ENCODE results near the gene RSPH10B2.
"Not testable (repeated sequence)": the region's sequence is repeated elsewhere in the genome, so short reads cannot be mapped to it uniquely, and the experiment has no call there.

- TF ChIP-seq SP1 (IDR thresholded peaks at IDR 0.05); SP1 (CRISPR knock-in tag; IDR thresholded peaks at IDR 0.05); ATF7 (IDR thresholded peaks at IDR 0.05); ATF7 (CRISPR knock-in tag; IDR thresholded peaks at IDR 0.05); KDM5A (IDR thresholded peaks at IDR 0.05; ENCODE audit: borderline replicate concordance, low read length); FOXJ3 (CRISPR knock-in tag; IDR thresholded peaks at IDR 0.05; ENCODE audit: borderline replicate concordance); ZNF841 (CRISPR knock-in tag; IDR thresholded peaks at IDR 0.05; ENCODE audit: borderline replicate concordance); ZNF180 (CRISPR knock-in tag; IDR thresholded peaks at IDR 0.05; ENCODE audit: borderline replicate concordance, low read depth); ZNF138 (CRISPR knock-in tag; IDR thresholded peaks at IDR 0.05; ENCODE audit: low read depth); SRF (IDR thresholded peaks at IDR 0.05; ENCODE audit: low read depth, low read length); XBP1 (CRISPR knock-in tag; IDR thresholded peaks at IDR 0.05): not testable (repeated sequence)
- TF ChIP-seq, protein P1, sequence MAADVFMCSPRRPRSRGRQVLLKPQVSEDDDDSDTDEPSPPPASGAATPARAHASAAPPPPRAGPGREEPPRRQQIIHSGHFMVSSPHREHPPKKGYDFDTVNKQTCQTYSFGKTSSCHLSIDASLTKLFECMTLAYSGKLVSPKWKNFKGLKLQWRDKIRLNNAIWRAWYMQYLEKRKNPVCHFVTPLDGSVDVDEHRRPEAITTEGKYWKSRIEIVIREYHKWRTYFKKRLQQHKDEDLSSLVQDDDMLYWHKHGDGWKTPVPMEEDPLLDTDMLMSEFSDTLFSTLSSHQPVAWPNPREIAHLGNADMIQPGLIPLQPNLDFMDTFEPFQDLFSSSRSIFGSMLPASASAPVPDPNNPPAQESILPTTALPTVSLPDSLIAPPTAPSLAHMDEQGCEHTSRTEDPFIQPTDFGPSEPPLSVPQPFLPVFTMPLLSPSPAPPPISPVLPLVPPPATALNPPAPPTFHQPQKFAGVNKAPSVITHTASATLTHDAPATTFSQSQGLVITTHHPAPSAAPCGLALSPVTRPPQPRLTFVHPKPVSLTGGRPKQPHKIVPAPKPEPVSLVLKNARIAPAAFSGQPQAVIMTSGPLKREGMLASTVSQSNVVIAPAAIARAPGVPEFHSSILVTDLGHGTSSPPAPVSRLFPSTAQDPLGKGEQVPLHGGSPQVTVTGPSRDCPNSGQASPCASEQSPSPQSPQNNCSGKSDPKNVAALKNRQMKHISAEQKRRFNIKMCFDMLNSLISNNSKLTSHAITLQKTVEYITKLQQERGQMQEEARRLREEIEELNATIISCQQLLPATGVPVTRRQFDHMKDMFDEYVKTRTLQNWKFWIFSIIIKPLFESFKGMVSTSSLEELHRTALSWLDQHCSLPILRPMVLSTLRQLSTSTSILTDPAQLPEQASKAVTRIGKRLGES (CRISPR knock-in tag; IDR thresholded peaks at IDR 0.05; ENCODE audit: borderline replicate concordance), result not testable (repeated sequence)
- TF ChIP-seq, protein P2, sequence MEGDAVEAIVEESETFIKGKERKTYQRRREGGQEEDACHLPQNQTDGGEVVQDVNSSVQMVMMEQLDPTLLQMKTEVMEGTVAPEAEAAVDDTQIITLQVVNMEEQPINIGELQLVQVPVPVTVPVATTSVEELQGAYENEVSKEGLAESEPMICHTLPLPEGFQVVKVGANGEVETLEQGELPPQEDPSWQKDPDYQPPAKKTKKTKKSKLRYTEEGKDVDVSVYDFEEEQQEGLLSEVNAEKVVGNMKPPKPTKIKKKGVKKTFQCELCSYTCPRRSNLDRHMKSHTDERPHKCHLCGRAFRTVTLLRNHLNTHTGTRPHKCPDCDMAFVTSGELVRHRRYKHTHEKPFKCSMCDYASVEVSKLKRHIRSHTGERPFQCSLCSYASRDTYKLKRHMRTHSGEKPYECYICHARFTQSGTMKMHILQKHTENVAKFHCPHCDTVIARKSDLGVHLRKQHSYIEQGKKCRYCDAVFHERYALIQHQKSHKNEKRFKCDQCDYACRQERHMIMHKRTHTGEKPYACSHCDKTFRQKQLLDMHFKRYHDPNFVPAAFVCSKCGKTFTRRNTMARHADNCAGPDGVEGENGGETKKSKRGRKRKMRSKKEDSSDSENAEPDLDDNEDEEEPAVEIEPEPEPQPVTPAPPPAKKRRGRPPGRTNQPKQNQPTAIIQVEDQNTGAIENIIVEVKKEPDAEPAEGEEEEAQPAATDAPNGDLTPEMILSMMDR (CRISPR knock-in tag; IDR thresholded peaks at IDR 0.05), result not testable (repeated sequence)
- TF ChIP-seq, protein P3, sequence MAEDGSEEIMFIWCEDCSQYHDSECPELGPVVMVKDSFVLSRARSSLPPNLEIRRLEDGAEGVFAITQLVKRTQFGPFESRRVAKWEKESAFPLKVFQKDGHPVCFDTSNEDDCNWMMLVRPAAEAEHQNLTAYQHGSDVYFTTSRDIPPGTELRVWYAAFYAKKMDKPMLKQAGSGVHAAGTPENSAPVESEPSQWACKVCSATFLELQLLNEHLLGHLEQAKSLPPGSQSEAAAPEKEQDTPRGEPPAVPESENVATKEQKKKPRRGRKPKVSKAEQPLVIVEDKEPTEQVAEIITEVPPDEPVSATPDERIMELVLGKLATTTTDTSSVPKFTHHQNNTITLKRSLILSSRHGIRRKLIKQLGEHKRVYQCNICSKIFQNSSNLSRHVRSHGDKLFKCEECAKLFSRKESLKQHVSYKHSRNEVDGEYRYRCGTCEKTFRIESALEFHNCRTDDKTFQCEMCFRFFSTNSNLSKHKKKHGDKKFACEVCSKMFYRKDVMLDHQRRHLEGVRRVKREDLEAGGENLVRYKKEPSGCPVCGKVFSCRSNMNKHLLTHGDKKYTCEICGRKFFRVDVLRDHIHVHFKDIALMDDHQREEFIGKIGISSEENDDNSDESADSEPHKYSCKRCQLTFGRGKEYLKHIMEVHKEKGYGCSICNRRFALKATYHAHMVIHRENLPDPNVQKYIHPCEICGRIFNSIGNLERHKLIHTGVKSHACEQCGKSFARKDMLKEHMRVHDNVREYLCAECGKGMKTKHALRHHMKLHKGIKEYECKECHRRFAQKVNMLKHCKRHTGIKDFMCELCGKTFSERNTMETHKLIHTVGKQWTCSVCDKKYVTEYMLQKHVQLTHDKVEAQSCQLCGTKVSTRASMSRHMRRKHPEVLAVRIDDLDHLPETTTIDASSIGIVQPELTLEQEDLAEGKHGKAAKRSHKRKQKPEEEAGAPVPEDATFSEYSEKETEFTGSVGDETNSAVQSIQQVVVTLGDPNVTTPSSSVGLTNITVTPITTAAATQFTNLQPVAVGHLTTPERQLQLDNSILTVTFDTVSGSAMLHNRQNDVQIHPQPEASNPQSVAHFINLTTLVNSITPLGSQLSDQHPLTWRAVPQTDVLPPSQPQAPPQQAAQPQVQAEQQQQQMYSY (CRISPR knock-in tag; IDR thresholded peaks at IDR 0.05), result not testable (repeated sequence)
These were observed 24.9 kb upstream of the RSPH10B2 start for GRCh38 chr7:6728893-6729491.

Data from HepG2 (cell line).